HL-60 (cell line): ENCODE results near the gene C11orf54.

Experiments used
- DNase-seq, 2 experiments: peaks; one replicate each; pipeline ENCODE4 v3.0.0-alpha.2; 2010 to 2020; ENCODE audit warnings: low read depth in 1 of 2, low spot score in 1 of 2
- H3K27ac ChIP-seq: fragments of 250-450 bp; sonication (Bioruptor Pico); replicated peaks from 2 replicates; pipeline ENCODE4 v1.5.1; 2020; ENCODE audit warnings: mild to moderate bottlenecking, moderate library complexity
- H3K27me3 ChIP-seq: fragments of 250-450 bp; sonication (Bioruptor Pico); 2 replicates; pipeline ENCODE4 v1.5.1; 2021; ENCODE audit warnings: mild to moderate bottlenecking, moderate library complexity; ENCODE audit not compliant: insufficient read depth, poor library complexity, severe bottlenecking
- H3K4me3 ChIP-seq: replicated peaks from 2 replicates; pipeline ENCODE4 v1.5.1; 2011; ENCODE audit warnings: mild to moderate bottlenecking, control low read depth, low read length; ENCODE audit not compliant: insufficient read depth
- CTCF ChIP-seq: IDR thresholded peaks from one replicate; pipeline ENCODE4 v1.5.1; 2011; ENCODE audit warnings: low read length, control low read depth, inconsistent platforms; ENCODE audit not compliant: insufficient read depth
- GABPA ChIP-seq: IDR thresholded peaks from 2 replicates; pipeline ENCODE4 v1.6.1; 2012; ENCODE audit warnings: low read depth
- POLR2AphosphoS5 ChIP-seq: IDR thresholded peaks from 2 replicates; pipeline ENCODE4 v1.6.1; 2012; ENCODE audit warnings: low read depth
- REST ChIP-seq: IDR thresholded peaks from 2 replicates; pipeline ENCODE4 v1.6.1; 2012; ENCODE audit warnings: low read depth; ENCODE audit not compliant: insufficient replicate concordance
- SPI1 ChIP-seq: IDR thresholded peaks from 2 replicates; pipeline ENCODE4 v1.6.1; 2012; ENCODE audit warnings: low read depth, mild to moderate bottlenecking, borderline replicate concordance

C11orf54 gene

GRCh38 chr11:93697611-93698010, 43.9 kb upstream of the C11orf54 start:
- no peaks in the 10 kb centered on the region for H3K27me3 ChIP-seq
- no peak overlapping the region for H3K27ac ChIP-seq
- no peak overlapping the region for H3K4me3 ChIP-seq
- TF ChIP-seq GABPA (no peak), REST (no peak), SPI1 (no peak), CTCF (no peak), POLR2AphosphoS5 (no peak)
- no peak for DNase-seq

DNA sequence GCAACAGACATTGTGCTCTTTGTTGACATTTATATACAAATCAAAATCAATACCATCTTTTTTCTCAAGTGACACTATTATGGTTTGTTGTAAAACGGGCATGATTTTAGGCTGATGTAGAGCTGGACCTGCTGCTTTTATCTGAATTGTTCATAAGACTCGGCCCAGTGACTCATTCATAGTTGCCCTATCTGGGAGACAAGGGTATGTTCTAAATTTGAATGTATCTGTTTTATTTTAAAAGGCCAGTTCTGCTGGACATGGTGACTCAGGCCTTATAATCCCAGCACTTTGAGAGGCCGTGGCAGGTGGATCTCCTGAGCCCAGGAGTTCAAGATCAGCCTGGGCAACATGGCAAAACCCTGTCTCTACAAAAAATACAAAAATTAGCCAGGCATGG, 40.6 kb upstream of the C11orf54 start:
- Histone ChIP-seq H3K27me3 (no peaks in the 10 kb centered on the region), H3K4me3 (no peak overlapping the region), H3K27ac (no peak overlapping the region)
- no peak for DNase-seq
- TF ChIP-seq SPI1 (no peak), CTCF (no peak), REST (no peak), POLR2AphosphoS5 (no peak), GABPA (no peak)

DNA sequence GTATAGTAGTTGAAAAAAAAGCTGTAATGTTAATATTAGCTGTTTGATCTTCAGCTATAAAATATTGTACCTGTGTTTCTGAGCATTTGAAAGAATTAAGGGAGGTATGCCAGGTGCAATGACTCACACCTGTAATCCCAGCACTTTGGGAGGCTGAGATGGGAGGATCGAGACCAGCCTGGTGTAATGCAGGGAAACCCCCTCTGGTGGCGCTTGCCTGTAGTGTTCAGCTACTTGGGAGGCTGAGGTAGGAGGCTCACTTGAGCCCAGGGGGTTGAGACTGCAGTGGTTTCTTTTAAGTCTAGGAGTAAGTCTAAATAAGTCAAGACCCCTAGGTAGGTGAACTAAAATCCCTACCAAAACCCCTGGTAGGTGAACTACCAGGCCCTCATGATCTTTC, 37.2 kb upstream of the C11orf54 start:
- Histone ChIP-seq H3K4me3 (no peak overlapping the region), H3K27ac (no peak overlapping the region), H3K27me3 (no peaks in the 10 kb centered on the region)
- TF ChIP-seq CTCF (no peak), REST (no peak), GABPA (no peak), SPI1 (no peak), POLR2AphosphoS5 (no peak)
- DNase-seq: no peak
